HG02970 (cell line): Measurements from ENCODE around the gene CERK.
"Not testable (repeated sequence)": the region's sequence is repeated elsewhere in the genome, so short reads cannot be mapped to it uniquely, and the experiment has no call there.

Source experiments
- ATAC-seq: cut with Tn5 transposase; IDR thresholded peaks from one replicate; pipeline ENCODE4 v1.9.1; 2021; ENCODE audit warnings: mild to moderate bottlenecking, moderate library complexity, moderate number of reproducible peaks; ENCODE audit not compliant: unreplicated experiment, low FRiP score

Gene CERK

DNA sequence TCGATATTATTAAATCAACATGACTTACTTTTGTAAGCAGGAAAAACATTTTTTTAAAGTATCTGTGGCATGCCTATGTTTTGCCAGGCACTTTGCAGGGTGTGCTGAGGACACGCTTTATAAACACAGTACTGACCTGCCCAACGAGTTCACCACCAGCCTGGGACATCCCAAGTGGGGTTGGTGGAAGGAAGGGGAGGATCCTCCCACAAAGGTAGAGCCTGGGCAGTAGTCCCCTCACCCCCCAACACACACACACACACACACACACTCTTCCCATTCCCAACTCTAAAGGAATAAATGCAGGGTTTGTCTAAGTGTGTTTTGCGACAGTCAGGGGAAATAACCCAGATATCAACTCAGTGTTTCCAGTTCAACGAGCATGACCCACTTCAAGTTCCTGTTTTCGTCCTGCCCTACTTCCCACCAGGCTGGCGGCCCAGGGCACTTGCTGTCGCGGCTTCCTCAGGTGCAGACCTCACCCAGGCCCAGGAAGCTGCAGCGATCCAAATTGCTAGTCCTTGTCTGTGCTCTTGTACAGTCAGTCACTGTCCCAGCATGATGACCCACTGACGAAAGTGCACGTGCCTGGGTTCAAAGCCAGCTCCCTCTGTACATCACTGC lies 3.1 kb downstream of the CERK start:
- ATAC-seq: no peak

DNA sequence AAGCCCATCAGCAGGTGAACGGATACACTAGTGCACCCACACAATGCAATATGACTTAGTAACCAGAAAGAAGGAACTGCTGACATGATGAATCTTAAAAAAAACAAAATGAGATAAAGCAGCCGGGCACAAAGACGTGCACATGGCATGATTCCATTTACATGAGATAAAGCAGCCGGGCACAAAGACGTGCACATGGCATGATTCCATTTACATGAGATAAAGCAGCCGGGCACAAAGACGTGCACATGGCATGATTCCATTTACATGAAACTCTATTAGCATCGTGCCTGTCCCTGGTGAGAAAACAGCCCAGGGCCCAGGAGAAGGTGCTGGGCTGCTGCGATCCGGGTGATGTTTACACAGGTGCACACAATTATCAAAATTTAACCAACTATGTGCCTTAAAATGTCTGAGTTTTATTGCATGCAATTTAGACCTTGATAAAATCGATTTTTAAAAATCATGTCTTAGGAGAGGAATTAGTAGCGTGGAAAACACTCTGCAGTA lies 3.8 kb downstream of the CERK start:
- ATAC-seq: not testable (repeated sequence)

DNA sequence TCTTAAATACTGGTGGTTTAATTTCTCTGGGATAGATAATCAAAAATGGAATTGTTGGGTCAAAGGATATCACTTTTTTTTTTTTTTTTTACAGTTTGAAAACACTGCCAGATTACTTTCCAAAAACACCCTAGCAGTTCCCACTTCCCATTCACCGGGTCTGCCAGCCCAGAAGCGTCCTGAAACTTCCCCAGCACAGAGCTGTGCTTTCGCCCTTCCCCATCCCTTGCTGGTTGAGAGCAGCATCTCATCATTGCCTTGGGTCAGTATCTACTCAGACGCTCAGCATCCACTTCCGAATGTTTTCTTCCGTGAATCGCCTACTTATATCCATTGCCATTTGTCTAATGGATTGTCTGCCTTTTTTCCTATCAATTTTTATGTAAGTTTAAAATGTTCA lies 5.5 kb downstream of the CERK start:
- no peak for ATAC-seq

DNA sequence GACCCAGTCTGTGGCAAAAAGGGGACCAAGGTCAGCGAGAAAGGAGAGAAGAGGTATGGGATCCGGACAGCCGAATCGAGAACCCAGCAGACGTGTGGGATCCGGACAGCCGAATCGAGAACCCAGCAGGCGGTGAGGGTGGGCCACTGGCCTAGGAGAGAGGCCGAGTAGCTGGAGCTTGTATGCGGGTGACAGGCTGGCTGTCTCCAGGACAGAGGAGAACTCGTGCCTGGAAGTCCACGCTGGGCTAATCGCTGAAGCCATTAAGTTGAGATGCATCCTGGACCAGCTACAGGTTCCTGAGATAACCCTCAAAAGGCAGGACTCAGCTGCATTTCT lies 6.0 kb downstream of the CERK start:
- no peak for ATAC-seq

DNA sequence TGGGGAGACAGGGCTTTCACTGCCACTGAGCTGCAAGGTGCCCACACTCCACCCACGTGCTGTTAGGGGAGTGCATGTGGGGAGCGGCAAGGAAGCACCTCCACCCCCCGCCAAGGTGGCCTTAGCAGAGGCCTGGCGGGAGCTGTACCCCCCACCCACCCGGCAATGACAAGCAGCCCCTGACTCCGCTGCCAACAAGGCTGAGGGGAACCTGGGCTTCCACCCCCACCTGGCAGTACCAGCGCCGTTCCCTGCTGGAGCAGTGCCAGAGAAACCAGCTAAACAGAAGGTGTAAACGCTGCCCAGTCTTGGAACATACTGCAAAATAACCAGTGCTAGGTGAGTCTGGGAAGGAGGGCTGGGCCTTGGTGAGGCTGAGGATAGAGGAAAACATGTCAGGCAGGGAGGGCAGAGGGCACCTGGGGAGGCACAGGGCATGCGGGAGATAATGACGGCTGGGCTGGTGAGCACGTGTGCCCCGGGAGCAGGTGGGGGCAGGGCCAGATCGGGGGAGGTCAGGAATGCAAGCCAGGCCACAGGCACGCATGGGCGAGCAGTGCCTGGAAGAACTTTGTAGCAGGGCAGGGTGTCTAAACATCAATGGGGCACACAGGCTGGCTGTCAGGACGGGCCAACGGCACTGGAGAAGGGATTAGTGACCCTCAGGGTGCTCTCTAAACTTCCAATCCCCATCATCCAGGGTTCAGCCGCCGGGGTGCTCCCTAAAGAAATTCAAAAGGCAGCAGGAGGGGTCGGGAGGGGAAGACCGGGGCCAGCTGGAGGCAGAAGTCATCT lies 6.6 kb downstream of the CERK start:
- ATAC-seq: no peak

DNA sequence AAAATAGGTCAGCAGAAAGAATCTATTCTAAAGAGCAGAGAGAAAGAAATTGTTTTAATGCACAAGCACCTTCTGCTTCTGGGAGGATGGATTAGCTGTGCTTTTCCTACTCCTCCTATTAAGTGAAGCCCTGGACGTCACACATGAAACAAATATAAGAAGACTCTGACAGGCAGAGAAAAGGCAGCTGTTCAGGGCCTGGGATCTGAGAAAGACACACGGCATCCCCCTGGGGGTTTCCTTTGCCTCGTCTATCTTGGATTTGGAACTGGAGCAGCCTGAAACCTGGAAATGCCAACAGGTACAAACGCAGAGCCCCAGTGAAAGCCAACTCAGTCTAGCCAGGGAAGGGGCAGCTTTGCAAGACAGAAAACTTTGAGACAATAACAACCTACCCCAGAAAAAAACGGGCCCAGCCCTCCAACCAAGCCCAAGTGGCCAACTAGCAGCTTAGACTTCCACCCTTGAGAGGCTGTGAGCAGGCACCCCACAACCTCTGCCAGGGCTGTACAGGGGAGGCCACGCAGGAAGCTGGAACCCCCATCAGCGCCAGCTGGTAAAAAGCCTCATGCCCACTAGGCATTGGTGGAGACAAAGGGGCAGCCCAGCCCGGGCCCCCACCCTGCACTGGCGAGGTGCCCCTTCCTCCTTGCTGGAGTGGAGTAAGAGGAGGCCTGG lies 7.3 kb downstream of the CERK start:
- ATAC-seq: no peak

DNA sequence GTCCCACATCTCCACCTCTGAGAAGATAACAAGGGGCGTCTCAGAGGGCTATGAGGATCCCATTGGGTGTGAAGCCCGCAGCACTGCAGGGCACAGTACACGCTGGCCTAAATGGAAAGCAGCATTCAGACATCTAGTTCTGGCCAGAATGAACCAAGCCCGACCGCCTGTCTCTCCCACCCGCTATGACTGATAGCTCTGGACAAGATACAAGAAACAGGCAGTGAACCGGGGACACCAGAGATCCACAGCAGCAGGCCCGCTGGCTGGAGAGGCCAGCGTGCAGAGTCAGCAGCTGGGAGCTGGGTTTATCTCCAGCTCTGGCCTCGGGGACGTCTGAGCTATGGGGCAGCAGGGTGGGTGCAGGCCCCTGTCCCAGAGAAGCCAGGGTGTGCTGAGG lies 9.6 kb downstream of the CERK start:
- no peak for ATAC-seq

DNA sequence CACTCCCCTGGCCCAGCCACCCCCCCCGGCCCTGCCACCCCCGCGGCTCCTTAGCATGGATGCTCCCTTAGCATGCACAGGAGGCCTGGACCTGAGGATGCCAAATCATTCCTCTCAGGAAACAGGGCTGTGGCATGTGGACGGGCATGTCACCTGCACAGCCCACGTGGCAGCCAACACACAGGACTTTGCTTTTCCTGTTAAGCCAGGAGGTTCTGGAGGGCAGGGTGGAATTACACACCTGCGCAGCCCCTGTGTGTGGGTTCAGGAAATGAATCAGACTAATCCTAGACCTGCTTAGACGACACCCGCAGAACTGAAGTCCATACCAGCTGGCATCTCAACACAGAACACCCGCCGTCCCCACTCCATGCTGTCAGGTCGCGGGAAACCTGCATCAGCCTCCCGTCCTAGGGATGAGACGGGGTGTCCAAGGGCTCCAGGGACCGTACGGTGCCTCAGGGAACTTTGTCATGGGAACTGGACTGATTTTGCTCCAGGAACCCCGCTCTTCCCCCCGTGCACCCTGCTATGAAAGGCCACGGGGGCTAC lies 10.2 kb downstream of the CERK start:
- no peak for ATAC-seq

DNA sequence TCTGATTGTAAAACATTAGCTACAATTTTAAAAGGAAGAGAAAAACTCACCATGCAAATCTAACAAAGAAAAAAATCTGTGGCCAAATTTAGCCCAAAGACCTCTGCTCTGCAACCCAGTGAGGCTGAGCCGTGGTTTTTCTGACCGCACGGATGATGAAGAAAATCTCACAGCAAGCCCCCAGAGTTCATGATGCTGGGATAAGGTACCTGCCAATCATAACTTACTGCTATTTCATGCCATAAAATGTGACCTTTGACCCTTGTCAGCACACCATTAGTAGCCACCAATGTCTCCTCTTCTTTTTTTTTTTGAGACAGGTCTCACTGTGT lies 11.1 kb downstream of the CERK start:
- ATAC-seq: no peak

DNA sequence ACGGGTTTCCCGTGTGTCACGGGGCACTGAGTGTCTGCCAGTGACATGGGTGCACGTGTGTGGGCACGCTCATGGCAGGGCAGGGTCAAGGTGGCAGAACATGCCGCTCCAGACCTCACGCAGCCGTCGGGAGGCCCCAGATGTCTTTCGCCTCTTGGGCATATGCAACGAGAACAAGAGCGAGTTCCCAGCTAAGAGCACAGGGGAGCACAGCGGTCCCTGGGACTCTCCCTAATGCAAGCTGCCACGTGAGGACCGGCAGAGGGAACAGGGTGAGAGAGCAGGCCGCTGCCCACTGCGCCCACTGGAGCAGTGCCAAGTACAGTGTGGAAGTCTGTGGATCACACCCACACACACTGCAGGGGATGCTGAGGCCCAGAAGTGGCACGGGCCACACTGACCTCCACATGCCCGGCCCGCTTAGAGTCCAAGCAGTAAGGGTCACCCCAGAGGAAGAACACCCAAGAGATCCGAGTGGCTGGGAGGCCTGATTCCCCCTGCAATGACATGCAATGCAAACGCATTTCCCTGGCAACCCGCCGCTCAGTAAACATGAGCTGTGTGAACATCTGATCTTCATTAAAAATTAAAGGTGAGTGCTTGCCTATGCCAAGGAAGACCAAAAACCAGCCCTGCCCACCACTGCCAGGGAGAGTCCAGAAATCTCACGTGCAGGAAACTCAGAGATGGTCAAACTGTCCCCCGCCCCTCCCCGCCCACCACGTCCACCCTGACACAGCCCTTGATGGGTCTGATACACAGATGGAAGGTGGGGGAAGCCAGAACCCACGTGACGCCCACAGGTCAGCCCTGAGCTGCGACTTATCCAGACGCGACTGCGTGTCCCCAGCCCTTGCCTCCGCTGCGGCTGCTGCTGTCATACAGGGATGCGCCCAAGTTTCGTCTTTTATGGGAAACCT lies 11.7 kb downstream of the CERK start:
- ATAC-seq: no peak

DNA sequence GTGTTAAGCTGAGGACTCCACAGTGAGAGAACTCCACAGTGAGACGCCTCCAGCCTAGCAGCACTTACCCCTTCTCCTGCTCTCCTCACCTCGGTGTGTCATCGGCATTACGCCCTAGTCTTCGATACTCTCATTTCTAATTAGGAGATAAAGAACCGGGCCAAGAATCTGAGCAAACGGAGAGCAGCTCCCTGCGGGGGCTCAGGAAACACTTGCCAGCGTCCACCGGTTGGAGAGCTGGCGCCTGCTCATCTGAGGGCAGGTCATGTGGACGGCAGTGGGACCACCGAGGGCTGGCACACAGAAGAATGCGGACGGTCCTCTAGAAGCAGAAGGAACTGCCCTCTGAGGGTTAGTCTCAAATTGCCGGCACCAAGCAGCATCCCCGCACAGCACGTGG lies 13.0 kb downstream of the CERK start:
- no peak for ATAC-seq

DNA sequence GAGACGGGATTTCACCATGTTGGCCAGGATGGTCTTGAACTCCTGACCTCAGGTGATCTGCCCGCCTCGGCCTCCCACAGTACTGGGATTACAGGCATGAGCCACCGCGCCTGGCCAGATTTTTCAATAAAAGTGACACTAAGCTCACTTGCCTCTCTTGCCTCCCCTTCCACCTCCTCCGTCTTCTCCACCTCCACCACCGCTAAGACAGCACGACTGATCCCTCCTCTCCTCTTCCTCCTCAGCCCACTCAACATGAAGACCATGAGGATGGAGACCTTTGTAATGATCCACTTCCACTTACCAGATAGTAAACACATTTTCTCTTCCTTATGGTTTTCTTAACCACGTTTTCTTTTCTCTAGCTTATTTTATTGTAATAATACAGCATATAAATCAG lies 14.2 kb downstream of the CERK start:
- ATAC-seq: no peak

DNA sequence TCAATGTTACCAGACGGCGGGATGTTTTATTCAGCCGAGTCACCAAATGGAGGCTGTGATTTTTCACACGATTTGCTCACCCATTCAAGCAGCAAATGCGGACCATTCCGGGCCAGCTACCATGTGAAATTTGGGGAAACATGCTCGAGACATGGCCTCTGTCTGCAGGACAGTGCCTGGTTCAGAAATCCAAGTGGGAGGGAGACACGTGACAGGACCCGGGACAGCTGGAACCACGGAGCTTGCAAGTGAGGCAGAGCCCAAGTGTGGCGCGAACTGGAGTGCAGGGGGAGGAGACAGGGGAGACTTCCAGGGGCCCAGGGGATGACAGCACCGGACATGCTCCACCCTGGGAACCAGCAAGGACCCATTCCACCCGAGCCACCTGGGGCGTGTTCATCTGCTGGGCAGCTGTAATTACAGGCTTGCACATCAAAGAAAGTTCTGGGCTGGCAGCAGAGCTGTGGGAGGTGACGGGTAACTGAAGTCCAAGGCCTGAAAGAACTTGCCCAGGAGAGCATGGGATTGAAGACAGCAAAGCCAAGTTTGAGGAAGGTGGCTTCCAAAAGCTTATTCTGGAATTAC lies 16.5 kb downstream of the CERK start:
- ATAC-seq: no peak

DNA sequence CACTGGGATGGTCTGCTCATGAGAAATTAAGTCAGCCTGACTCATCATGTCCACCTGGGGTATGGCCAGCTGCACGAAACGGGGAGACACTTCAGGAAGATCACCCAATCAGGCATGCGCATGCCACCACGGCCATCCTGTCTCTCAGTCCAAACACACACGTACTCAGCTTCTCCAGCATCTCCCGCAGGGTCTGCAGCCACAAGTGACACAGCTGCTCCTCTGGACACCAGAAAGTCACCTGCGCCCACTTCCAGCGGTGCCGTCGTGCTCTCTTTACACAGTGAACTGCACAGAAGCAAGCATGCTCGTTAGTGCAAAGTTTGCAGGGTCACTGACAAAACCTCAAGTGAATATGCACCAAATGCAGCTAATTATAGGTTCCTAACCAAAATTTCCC lies 18.1 kb downstream of the CERK start:
- ATAC-seq: no peak

DNA sequence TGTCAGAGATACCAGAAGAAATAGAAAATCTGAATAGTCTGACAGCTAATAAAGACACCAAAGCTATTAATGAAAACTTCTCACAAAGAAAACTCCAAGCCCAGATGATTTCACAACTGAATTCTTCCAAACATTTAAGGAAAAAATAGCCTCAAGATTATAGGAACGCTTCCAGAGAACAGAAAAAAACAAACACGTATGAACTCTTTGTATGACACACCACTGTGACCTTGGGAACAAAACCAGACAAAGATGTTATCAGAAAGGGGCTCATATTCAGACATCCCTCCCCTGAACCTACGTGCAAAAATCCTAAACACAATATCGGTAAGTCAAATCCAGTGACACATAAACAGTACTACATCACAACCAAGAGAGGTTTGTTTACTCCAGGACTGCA lies 23.5 kb downstream of the CERK start:
- no peak for ATAC-seq

DNA sequence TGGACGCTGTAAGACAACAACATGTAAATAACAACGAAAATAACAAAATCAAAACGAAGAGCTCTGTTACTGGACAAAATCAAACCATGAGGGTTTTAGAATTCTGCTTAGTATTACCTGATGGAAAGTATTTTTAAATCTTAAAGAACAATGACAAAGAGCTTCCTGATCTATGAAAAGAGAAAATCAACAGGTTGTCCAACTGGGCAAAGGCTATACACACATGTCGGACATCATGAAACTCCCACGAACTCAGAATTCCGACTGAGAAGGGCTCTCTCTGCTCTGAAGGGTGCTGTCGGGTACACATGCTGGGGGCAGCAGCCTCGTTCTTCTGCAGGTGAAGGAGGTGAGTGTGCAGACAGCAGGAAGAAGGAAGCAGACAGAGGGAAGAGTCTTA lies 25.8 kb downstream of the CERK start:
- ATAC-seq: no peak

DNA sequence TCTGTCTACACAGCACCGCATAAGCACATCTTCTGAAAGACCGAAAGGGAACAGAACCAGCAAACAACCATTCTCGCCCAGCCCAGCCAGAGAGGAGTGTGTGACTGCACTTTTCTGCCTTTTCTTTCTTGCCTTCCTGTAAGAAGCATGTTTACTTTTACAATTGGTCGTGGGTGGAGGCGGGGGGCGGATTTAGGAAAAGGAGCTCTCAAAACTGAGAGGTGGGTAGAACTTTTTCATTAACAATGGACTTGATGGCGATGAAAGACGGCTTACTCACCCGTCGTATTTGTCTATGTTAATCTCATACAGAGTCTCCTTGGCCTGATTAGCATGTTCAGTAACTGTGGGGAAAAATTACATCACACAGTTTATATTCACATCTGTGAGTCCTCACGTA lies 27.2 kb downstream of the CERK start:
- no peak for ATAC-seq

DNA sequence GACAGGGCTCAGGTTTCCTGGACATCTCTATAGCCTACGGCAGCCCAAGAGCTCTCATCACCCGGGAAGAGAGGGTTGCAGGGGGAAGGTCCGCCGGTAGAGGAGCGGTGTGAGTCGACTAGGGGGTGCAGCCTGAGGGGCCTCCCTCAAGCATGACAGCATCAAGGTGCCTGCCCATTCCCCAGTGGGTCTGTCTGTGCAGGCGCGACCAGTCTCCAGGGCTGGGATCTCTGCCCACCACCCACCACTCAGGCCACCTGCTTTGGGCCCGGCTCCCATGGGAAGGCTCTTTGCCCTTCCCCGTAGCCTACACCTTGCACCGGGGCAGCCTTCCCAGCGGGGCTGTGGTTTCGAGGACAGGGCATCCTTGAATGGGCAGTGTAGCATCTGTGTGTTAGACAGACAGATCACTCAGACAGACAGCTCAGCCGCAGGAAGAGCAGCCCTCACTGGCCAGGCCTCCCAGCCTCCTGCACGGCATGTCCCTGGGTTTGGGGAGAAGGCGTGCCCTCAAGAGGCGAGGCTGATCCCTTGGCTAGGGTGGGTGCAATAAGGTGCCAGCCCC lies 29.2 kb downstream of the CERK start:
- ATAC-seq: no peak

DNA sequence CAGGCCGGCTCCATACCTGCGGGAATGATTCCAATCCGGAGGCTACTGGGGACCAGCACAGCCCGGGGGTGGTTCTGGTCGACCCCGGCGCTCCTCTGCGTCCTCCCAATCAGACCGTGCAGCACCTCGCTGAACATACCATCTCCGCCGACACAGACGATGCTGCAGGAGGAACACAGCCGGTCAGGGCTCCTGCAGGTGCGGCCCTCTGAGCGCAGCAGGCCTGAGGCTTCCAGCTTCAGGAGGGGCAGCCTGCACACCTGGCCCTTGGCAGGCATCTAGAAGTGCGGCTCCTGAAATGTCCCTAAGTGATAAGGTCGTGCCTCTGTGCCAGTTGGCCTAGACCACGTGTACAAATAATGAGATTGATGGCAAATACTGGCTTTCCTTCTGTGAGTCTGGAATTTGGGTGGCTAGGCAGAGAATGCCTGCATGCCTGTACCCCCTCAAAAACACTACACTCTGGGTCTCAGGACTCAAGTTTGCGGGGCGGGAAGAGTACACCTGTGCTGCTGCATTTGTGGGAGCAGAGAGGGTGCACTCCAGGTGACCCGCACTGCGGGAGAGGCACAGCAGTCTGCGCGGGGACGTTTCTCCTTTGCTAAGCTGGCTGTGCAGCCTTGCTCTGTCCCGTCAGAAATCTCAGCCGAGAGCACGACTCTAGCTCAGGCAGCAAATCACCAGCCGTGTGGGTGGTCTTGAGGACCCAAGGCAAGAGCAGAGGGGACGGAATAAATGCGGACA lies 30.1 kb downstream of the CERK start:
- ATAC-seq: no peak
